GM12878 (cell line): ENCODE data around the gene ELF2. TPM values are rescaled to one million over a fixed set of nuclear protein-coding genes. Genes with fewer than 3 reads are reported as not detected.

Source experiments
- ATAC-seq: fragments of 200-7000 bp; cut with Tn5 transposase; 3 replicates; pipeline ENCODE4 v1.9.1; 2020; ENCODE audit warnings: mild to moderate bottlenecking, moderate library complexity
- BruUV-seq: library from RNA; stranded (reverse); fragments of 400-500 nt; replicated peaks from 2 replicates; lab custom pipeline; 2021; lab: Mats Ljungman, UMichigan
- CTCF ChIA-PET: fragments of 300-600 bp; sonication (Branson Sonifier 250); formaldehyde crosslinking; extraction: SDS; loops from one replicate; lab custom pipeline; 2021; ENCODE audit warnings: inconsistent platforms; lab: Yijun Ruan, JAX
- POLR2A ChIA-PET: fragments of 350-600 bp; formaldehyde crosslinking; extraction: SDS; loops from one replicate; lab custom pipeline; 2021; ENCODE audit warnings: inconsistent platforms; lab: Charles Lee
- RAD21 ChIA-PET: fragments of 300-600 bp; sonication (Branson Sonifier 250); formaldehyde crosslinking; loops from one replicate; lab custom pipeline; 2023; ENCODE audit warnings: antibody characterized with exemption; ENCODE audit not compliant: unreplicated experiment; lab: Charles Lee
- SMC1A ChIA-PET: fragments of 300-600 bp; sonication (Branson Sonifier 250); formaldehyde crosslinking; loops from one replicate; lab custom pipeline; 2023; ENCODE audit not compliant: unreplicated experiment, uncharacterized antibody; lab: Charles Lee
- DNase-seq: peaks from one replicate; pipeline ENCODE4 v3.0.0-alpha.2; 2011; ENCODE audit warnings: low read depth, low spot score
- FAIRE-seq: peaks from 3 replicates; lab custom pipeline; 2011; peaks lifted over from hg19 to GRCh38; lab: Jason Lieb, UNC
- H2AFZ ChIP-seq: 2 replicates; pipeline ENCODE4 v1.6.0; 2011; ENCODE audit warnings: low read depth, low read length, control low read depth; ENCODE audit not compliant: control insufficient read depth
- H3K27ac ChIP-seq: 2 replicates; pipeline ENCODE4 v1.5.1; 2011; ENCODE audit warnings: control low read depth; ENCODE audit not compliant: control insufficient read depth, insufficient read depth
- H3K27me3 ChIP-seq, 2 experiments: replicated peaks in 1 of 2; 2 replicates each; pipeline versions ENCODE4 v1.6.0 to v1.6.1; 2011; ENCODE audit warnings: low read length in 1 of 2; ENCODE audit not compliant: control insufficient read depth in 2 of 2, insufficient read depth in 2 of 2
- H3K36me3 ChIP-seq, 2 experiments: 2 replicates each; pipeline ENCODE4 v1.5.1; 2011; ENCODE audit warnings: low read length in 1 of 2; ENCODE audit not compliant: control insufficient read depth in 2 of 2, insufficient read depth in 2 of 2
- H3K4me1 ChIP-seq: 2 replicates; pipeline ENCODE4 v1.6.1; 2011; ENCODE audit warnings: mild to moderate bottlenecking, low read length, moderate library complexity, mixed read lengths; ENCODE audit not compliant: control insufficient read depth, insufficient read depth
- H3K4me2 ChIP-seq: 2 replicates; pipeline ENCODE4 v1.6.0; 2011; ENCODE audit warnings: control low read depth; ENCODE audit not compliant: control insufficient read depth, insufficient read depth
- H3K4me3 ChIP-seq: fragments of 200-600 bp; sonication (generic); 2 replicates; pipeline ENCODE4 v1.5.1; 2016
- H3K79me2 ChIP-seq: 2 replicates; pipeline ENCODE4 v1.6.0; 2011; ENCODE audit warnings: low read length; ENCODE audit not compliant: control insufficient read depth, insufficient read depth
- H3K9ac ChIP-seq: 2 replicates; pipeline ENCODE4 v1.8.0; 2011; ENCODE audit warnings: low read length, control low read depth, mixed read lengths; ENCODE audit not compliant: control insufficient read depth, insufficient read depth
- H3K9me3 ChIP-seq: replicated peaks from 3 replicates; pipeline ENCODE4 v1.5.1; 2011; ENCODE audit warnings: mild to moderate bottlenecking, low read length; ENCODE audit not compliant: control insufficient read depth, insufficient read depth
- H4K20me1 ChIP-seq: 2 replicates; pipeline ENCODE4 v1.6.0; 2011; ENCODE audit not compliant: control insufficient read depth, insufficient read depth
- ASH2L ChIP-seq: fragments of 300-600, 200-600 bp; sonication (generic); IDR thresholded peaks from 2 replicates; pipeline ENCODE4 v1.6.1; 2017; ENCODE audit warnings: low read depth, mild to moderate bottlenecking, borderline replicate concordance
- BCL11A ChIP-seq: IDR thresholded peaks from 2 replicates; pipeline ENCODE4 v1.6.1; 2011; ENCODE audit warnings: low read depth, low read length
- BRCA1 ChIP-seq: IDR thresholded peaks from 2 replicates; pipeline ENCODE4 v1.6.1; 2011; ENCODE audit warnings: low read depth, low read length, improper control_type of control experiment
- E2F4 ChIP-seq: IDR thresholded peaks from 2 replicates; pipeline ENCODE4 v1.6.1; 2012; ENCODE audit warnings: low read depth, low read length, improper control_type of control experiment
- FOXM1 ChIP-seq: IDR thresholded peaks from 2 replicates; pipeline ENCODE4 v1.6.1; 2012; ENCODE audit warnings: low read depth, mild to moderate bottlenecking, inconsistent platforms, low read length, moderate library complexity
- KLF5 ChIP-seq: fragments of 450-650 bp; IDR thresholded peaks from 2 replicates; pipeline ENCODE4 v1.6.1; 2014; ENCODE audit warnings: mild to moderate bottlenecking; ENCODE audit not compliant: partially characterized antibody
- MTA2 ChIP-seq: fragments of 450-650 bp; IDR thresholded peaks from 2 replicates; pipeline ENCODE4 v1.6.1; 2016; ENCODE audit warnings: low read depth, mild to moderate bottlenecking, moderate library complexity
- MXI1 ChIP-seq: fragments of 150-350 bp; IDR thresholded peaks from 2 replicates; pipeline ENCODE4 v1.6.1; 2011; ENCODE audit warnings: low read depth, mild to moderate bottlenecking, inconsistent platforms, low read length, improper control_type of control experiment
- NR2C1 ChIP-seq: fragments of 450-650 bp; IDR thresholded peaks from 2 replicates; pipeline ENCODE4 v1.6.1; 2017; ENCODE audit warnings: antibody characterized with exemption, mild to moderate bottlenecking, moderate library complexity
- NR2F1 ChIP-seq: fragments of 450-650 bp; conservative IDR thresholded peaks from 2 replicates; pipeline ENCODE4 v1.6.1; 2017; ENCODE audit warnings: mild to moderate bottlenecking
- SMC3 ChIP-seq: IDR thresholded peaks from 2 replicates; pipeline ENCODE4 v1.6.1; 2011; ENCODE audit warnings: low read length, improper control_type of control experiment, borderline replicate concordance
- SP1 ChIP-seq: IDR thresholded peaks from one replicate; pipeline ENCODE4 v1.6.1; 2011; ENCODE audit warnings: low read depth, low read length
- ZBTB40 ChIP-seq: fragments of 450-650 bp; IDR thresholded peaks from 2 replicates; pipeline ENCODE4 v1.6.1; 2016; ENCODE audit warnings: mild to moderate bottlenecking, moderate library complexity, borderline replicate concordance
- WGBS: methylation state at CpG from one replicate; pipeline ENCODE4 v1.1.6; 2016; ENCODE audit warnings: low lambda C conversion rate; ENCODE audit not compliant: insufficient replicate concordance, insufficient coverage; ENCODE audit errors: missing lambda C conversion rate; 5-methylcytosine and 5-hydroxymethylcytosine counted together
- in situ Hi-C: fragments of 300-500 bp; cut with MboI; formaldehyde crosslinking; loops from 9 replicates; pipeline ENCODE4 v1.14.3; 2018; ENCODE audit warnings: mixed read lengths
- intact Hi-C: fragments of 100-400 bp; cut with micrococcal nuclease; formaldehyde crosslinking; loops from one replicate; pipeline ENCODE4 v1.14.2; 2022; ENCODE audit not compliant: unreplicated experiment
- polyA plus RNA-seq, 11 experiments: library from polyadenylated mRNA; depleted of rRNA in 4 of 11; unstranded in 6 of 11; stranded (reverse) in 5 of 11; fragments of >200 nt; fragmentation: Nextera tagmentation in 4 of 11; fragmentation: Illumina TruSeq in 1 of 11; extraction: Ambion mirVana in 4 of 11; extraction: Trizol in 1 of 11; gene quantifications; 1 replicate in 1 of 11; 2 replicates in 10 of 11; pipeline versions ENCODE4 v1.2.1 to v1.2.3, GENCODE V29; 2011 to 2016; ENCODE audit warnings: inconsistent platforms in 2 of 11, missing spikeins in 2 of 11, low read depth in 1 of 11
- total RNA-seq, 4 experiments: library from RNA; depleted of rRNA in 3 of 4; stranded (reverse); fragments of >200 nt in 3 of 4; fragmentation: Illumina TruSeq in 1 of 4; extraction: Trizol in 1 of 4; gene quantifications; 2 replicates each; pipeline versions ENCODE4 v1.2.1 to v1.2.3, GENCODE V29; 2013 to 2021

Gene ELF2
- total and polyA plus RNA-seq, 10 of the 15 experiments (the other 5 are each of a cell fraction or from before 2014, with no cell fraction given), result 10.5 to 30.1 (median 20.5) TPM

GRCh38 chr4:139024686-139025085 is 152.3 kb downstream of the ELF2 start:
- Histone ChIP-seq H3K4me3 (no peak overlapping the region), H3K4me2 (no peak overlapping the region), H3K36me3 (peaks cover 1 to 3% of the 10 kb centered on the region in 2 experiments; a peak in 3 of 4 replicates), H3K27ac (no peak overlapping the region), H3K4me1 (no peaks in the 10 kb centered on the region), H3K9me3 (no peaks in the 10 kb centered on the region), H4K20me1 (no peaks in the 10 kb centered on the region; the same call in 1 of the 2 replicates), H2AFZ (no peak overlapping the region), H3K79me2 (peaks cover 53% of the 10 kb centered on the region), H3K27me3 (no peaks in the 10 kb centered on the region), H3K9ac (no peak overlapping the region)
- 93% methylated on average over 9 of the region's 9 CpGs for WGBS
- RAD21 ChIA-PET, result no interaction called here
- in situ Hi-C loops (no loop called here), intact Hi-C loops (no loop called here)
- no peak for ATAC-seq
- DNase-seq, result no peak
- TF ChIP-seq NR2F1 (no peak), SMC3 (no peak), SP1 (no peak), E2F4 (no peak), NR2C1 (no peak), KLF5 (no peak), BCL11A (no peak), FOXM1 (no peak), ZBTB40 (no peak), ASH2L (no peak), MTA2 (no peak), BRCA1 (no peak), MXI1 (no peak)
- BruUV-seq, result no TSS peak
- SMC1A ChIA-PET, result interaction anchor here (1.0 kb wide), 1 partner anchor 18 kb away, joined by 3 read pairs; no protein-coding TSS in a partner anchor
- CTCF ChIA-PET, result interaction anchor here (1.0 to 1.8 kb wide), 2 partner anchors 10 to 11 kb away, joined by 4 to 5 read pairs; no protein-coding TSS in a partner anchor
- POLR2A ChIA-PET, result interaction anchor here (0.5 to 0.6 kb wide), 2 partner anchors 8 to 891 kb away, joined by 3 read pairs; no protein-coding TSS in a partner anchor
- FAIRE-seq, result no peak
